NCI-H510A treated with DMSO at 0.1 percent for 48 hours (cell line): Measurements from ENCODE around the gene ENTREP1.

ENCODE experiments used
- DNase-seq: peaks from one replicate; lab custom pipeline; 2025; lab: John Stamatoyannopoulos, UW

The ENTREP1 gene

GRCh38 chr9:69319324-69320025, 5.5 kb upstream of the ENTREP1 start:
- DNase-seq = peak; percentile 17

DNA sequence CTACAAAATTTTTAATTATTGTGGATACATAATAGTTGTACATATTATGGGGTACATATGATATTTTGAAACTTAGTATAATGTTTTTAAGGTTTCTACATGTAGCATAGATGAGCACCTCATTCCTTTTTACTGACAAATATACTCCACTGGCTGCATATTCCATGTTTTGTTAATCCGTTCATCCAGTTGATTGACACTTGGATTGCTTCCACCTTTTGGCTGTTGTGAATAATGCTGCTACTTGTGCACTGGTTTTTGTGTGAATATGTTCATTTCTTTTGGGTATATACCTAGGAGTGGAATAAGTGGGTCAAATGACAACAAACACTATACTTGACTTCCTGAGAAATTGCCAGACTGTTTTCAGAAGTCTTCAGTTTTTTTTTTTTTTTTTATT, 2.8 kb upstream of the ENTREP1 start:
- DNase-seq = no peak

GRCh38 chr9:69323861-69324260, 1.2 kb upstream of the ENTREP1 start:
- no peak for DNase-seq

DNA sequence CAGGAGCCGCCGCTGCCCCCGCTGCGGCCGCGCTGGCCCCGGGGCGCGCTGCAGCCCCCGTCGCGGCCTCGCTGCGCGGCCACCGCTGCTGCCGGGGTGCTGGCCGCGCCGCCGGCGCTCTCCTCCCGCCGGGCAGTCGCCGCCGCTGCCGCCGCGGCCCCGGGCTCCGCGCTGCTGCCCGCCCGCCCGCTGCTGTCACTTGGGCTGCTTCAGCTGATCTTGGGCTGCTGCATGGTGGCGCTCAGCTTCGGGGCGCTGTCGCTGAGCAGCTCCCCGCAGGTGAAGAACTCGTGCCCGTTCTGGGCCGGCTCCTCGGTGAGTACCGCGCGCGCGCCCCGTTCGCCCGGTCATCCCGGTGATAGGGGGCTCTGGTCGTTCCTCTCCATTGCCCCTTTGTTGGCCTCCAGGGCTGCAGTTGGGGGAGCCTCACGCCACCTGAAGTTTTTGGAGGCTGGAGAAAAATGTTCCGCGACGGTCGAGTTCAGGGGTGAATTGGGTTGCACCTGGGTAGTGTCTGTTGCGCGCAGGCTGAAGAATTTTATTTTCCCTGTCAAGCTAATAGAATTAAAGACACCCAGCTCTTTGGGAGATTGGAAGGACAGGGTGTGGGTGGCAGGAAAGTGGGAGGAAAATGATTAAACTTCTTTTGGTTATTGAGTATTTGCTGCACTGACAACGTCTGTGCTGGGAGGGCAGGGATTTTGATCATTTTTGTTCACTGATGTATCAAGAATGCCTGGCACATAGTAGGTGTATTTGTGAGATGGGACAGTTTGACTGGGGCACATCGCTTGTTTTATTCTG, 596 bp downstream of the ENTREP1 start:
- no peak for DNase-seq

- no peak for DNase-seq
Observed at GRCh38 chr9:69326261-69326660, 1.2 kb downstream of the ENTREP1 start.

- DNase-seq = no peak
Observed at GRCh38 chr9:69330580-69330979, 5.6 kb downstream of the ENTREP1 start.

DNA sequence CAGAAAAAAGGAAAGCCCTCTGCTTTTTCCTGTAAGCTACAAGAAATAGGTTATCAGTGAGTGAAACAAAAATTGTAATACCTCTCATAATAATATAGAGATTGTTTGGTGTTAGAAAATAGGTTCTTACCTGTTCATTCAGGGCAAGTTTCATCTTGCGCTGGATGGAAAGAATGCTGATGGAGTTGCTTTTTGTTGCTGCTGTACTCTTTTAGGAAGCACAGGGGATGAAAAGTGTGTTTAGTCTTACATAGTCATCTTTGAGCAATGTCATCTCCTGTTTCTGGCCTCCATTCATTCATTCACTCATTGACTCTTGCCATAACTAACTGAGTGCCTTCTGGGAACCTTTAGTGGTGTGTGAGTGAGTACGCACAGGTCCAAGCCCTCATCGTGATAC, 6.4 kb downstream of the ENTREP1 start:
- DNase-seq = no peak

GRCh38 chr9:69332067-69332685, 7.2 kb downstream of the ENTREP1 start:
- DNase-seq = no peak

DNA sequence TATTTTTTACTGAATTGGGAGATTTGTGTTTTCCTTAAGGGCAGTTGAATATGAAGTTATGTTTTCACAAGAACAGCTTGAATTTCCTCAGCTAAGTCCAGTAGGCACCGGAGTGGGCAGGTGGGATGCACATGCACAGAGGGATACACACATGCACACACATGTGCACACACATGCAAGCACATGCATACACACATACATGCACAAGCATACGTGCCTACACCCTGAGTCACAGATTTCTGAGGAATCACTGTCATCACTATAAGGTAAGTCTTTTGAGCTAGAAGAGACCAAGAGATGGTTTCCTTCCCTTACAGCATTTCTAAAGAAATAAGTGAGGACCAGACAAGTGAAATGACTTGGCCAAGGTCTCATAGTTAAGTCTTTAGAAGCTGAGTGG, 8.7 kb downstream of the ENTREP1 start:
- DNase-seq = no peak

DNA sequence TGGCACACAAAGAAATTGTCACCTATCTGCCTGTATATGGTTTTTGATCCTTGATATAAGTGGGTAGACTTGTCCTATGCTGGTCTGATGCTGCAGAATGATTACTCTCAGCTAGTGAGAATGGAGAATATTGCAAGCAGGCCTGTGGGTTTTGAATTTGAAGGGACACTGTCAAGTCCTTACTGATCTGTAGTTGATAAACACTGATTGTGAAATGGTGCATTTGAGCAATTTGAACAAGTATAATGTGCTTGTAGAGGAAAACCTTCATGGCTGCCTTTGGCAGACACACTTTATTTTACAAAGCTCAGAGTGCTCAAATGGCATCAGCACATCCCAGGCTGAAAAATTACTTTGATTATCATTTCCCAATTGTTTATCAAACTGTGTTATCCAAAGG, 9.3 kb downstream of the ENTREP1 start:
- DNase-seq = no peak

DNA sequence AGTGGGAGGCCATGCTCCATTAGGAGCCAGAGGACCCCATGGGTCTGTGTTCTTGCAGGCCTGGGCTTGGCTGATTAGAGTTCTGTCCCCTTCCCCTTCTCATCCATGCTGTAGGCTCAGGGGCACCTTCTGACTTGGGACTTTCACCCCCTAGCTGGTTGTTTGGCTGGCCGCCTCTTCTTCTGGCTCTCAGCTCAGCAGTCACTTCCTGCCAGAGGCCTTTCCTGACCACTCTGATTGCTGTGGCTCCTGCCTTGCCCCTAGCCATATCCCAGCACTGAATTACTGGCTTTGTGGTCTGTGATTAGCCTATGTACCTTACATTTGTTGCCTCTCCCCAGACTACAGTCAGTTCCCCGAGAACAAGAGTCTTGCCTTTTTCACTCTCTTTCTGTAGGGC, 14.6 kb downstream of the ENTREP1 start:
- no peak for DNase-seq

- no peak for DNase-seq
Observed at GRCh38 chr9:69340631-69341030, 15.6 kb downstream of the ENTREP1 start.

- DNase-seq = no peak
Observed at GRCh38 chr9:69342769-69343168, 17.8 kb downstream of the ENTREP1 start.

- no peak for DNase-seq
Observed at GRCh38 chr9:69344459-69344858, 19.4 kb downstream of the ENTREP1 start.

GRCh38 chr9:69346596-69347390, 21.8 kb downstream of the ENTREP1 start:
- no peak for DNase-seq

DNA sequence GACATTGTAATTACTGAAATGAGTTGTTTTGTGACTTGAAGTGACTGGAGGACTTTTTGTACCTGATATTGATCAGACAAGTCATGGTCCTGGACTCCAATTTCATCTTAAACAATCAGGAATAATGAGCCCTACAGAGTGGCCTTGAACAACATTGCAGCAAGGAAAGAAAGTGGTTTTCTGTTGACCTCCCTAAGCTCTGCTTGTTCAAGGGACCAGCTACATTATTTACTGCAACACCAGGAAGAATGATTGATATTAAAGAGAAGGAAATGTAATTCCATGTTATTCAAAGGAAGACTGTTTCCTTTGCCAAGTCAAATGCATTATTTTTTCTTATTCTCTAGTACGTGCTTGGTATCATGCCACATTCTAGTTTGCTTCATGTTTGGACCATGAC, 22.6 kb downstream of the ENTREP1 start:
- no peak for DNase-seq

DNA sequence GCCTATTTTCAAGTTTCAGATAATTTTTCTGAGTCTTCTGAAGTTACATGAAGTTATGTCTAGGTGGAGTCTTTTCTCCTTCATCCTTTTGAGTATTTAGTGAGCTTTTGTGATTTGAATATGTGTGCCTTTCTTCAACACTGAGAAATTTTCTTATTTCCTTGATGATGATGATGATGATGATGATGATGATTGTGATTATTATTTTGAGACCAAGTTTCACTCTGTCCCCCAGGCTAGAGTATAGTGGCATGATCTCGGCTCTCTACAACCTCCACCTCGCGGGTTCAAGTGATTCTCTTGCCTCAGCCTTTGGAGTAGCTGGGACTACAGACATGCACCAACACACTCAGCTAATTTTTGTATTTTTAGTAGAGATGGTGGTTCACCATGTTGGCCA, 26.2 kb downstream of the ENTREP1 start:
- no peak for DNase-seq

- no peak for DNase-seq
Observed at GRCh38 chr9:69355232-69355631, 30.2 kb downstream of the ENTREP1 start.

GRCh38 chr9:69357030-69357775, 32.2 kb downstream of the ENTREP1 start:
- no peak for DNase-seq

GRCh38 chr9:69357821-69358220, 32.8 kb downstream of the ENTREP1 start:
- DNase-seq = no peak

DNA sequence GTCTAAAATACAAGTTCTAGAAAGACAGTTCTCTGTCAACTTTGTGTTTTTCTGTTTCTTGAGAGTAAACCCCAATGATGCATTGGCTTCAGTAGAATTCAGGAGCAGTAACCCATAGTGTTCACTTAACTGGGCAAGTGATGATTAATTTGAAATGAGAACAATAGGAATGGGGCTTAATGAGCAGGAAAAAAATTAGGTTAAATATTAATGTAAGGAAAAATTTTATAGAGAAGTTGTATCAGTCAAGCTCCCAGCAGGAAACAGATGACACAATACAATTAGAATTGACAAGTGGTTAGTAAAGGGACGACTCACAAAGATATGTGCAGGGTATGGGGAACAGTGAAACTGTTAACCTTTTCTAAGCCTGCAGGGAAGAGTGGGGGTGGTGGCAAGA, 38.2 kb downstream of the ENTREP1 start:
- no peak for DNase-seq
